HCT116 (cell line): ENCODE data around the gene ADCY10.

Experiments
- EGR1 ChIP-seq: IDR thresholded peaks from 2 replicates; pipeline ENCODE4 v1.6.1; 2012; ENCODE audit warnings: low read depth
- EZH2 ChIP-seq: fragments of 200-600 bp; sonication (generic); IDR thresholded peaks from 2 replicates; pipeline ENCODE4 v1.6.1; 2017; ENCODE audit warnings: antibody characterized with exemption, mixed run types
- POLR2A ChIP-seq: IDR thresholded peaks from 2 replicates; pipeline ENCODE4 v1.7.0; 2011; ENCODE audit warnings: borderline replicate concordance; ENCODE audit not compliant: insufficient read depth, insufficient read length; ENCODE audit errors: extremely low read depth
- POLR2AphosphoS5 ChIP-seq: IDR thresholded peaks from 2 replicates; pipeline ENCODE4 v1.6.1; 2011; ENCODE audit warnings: mild to moderate bottlenecking, low read depth, low read length, moderate library complexity
- TF ChIP-seq, protein P1 (sequence below): IDR thresholded peaks from 2 replicates; pipeline ENCODE4 v1.6.1; 2012; ENCODE audit warnings: low read depth
- TF ChIP-seq, protein P2 (sequence below), 3 experiments: fragments of 200-600 bp in 1 of 3; sonication (generic) in 1 of 3; IDR thresholded peaks in 2 of 3; conservative IDR thresholded peaks in 1 of 3; 2 replicates each; pipeline ENCODE4 v1.5.1; 2012 to 2017; ENCODE audit warnings: low read depth in 2 of 3, low read length in 2 of 3, antibody characterized with exemption in 1 of 3, borderline replicate concordance in 1 of 3, control low read depth in 1 of 3, mild to moderate bottlenecking in 1 of 3, mixed read lengths in 1 of 3, mixed run types in 1 of 3, moderate library complexity in 1 of 3; ENCODE audit not compliant: insufficient read depth in 1 of 3

DNA sequence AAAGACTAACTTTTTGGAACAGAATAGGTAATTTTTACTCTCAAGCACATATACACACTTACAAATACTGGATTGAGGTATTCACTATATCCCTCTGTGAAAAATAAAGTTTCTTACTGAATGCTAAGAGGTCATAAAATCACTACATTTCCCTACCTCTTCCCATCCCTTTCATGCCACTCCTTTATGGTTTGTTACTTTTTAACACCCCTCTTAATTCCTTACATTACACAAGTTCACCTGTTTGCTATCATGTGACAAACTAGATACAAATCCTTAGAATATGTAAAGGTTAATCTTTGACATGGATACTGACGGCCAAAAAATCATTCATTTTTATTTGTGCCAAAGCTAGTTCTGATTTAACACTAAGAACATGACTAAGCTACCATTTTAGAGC is 15.8 kb upstream of the ADCY10 start:
- TF ChIP-seq EGR1: no peak
- no peak for TF ChIP-seq EZH2
- TF ChIP-seq POLR2AphosphoS5: no peak
- TF ChIP-seq, protein P1, sequence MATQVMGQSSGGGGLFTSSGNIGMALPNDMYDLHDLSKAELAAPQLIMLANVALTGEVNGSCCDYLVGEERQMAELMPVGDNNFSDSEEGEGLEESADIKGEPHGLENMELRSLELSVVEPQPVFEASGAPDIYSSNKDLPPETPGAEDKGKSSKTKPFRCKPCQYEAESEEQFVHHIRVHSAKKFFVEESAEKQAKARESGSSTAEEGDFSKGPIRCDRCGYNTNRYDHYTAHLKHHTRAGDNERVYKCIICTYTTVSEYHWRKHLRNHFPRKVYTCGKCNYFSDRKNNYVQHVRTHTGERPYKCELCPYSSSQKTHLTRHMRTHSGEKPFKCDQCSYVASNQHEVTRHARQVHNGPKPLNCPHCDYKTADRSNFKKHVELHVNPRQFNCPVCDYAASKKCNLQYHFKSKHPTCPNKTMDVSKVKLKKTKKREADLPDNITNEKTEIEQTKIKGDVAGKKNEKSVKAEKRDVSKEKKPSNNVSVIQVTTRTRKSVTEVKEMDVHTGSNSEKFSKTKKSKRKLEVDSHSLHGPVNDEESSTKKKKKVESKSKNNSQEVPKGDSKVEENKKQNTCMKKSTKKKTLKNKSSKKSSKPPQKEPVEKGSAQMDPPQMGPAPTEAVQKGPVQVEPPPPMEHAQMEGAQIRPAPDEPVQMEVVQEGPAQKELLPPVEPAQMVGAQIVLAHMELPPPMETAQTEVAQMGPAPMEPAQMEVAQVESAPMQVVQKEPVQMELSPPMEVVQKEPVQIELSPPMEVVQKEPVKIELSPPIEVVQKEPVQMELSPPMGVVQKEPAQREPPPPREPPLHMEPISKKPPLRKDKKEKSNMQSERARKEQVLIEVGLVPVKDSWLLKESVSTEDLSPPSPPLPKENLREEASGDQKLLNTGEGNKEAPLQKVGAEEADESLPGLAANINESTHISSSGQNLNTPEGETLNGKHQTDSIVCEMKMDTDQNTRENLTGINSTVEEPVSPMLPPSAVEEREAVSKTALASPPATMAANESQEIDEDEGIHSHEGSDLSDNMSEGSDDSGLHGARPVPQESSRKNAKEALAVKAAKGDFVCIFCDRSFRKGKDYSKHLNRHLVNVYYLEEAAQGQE: no peak
- TF ChIP-seq, protein P2, sequence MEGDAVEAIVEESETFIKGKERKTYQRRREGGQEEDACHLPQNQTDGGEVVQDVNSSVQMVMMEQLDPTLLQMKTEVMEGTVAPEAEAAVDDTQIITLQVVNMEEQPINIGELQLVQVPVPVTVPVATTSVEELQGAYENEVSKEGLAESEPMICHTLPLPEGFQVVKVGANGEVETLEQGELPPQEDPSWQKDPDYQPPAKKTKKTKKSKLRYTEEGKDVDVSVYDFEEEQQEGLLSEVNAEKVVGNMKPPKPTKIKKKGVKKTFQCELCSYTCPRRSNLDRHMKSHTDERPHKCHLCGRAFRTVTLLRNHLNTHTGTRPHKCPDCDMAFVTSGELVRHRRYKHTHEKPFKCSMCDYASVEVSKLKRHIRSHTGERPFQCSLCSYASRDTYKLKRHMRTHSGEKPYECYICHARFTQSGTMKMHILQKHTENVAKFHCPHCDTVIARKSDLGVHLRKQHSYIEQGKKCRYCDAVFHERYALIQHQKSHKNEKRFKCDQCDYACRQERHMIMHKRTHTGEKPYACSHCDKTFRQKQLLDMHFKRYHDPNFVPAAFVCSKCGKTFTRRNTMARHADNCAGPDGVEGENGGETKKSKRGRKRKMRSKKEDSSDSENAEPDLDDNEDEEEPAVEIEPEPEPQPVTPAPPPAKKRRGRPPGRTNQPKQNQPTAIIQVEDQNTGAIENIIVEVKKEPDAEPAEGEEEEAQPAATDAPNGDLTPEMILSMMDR (IDR thresholded peaks at IDR 0.05 in 2 of 3, conservative IDR thresholded peaks at IDR 0.05 in 1 of 3; ENCODE audit: borderline replicate concordance in 1 of 3, insufficient read depth in 1 of 3, low read depth in 2 of 3, low read length in 2 of 3): no peak
- no peak for TF ChIP-seq POLR2A
